Ishikawa (cell line): ENCODE data around the gene POU2F1.

Source experiments
- CEBPB ChIP-seq: IDR thresholded peaks from 2 replicates; pipeline ENCODE4 v1.6.1; 2012
- CREB1 ChIP-seq: IDR thresholded peaks from 2 replicates; pipeline ENCODE4 v1.6.1; 2012; ENCODE audit warnings: low read depth
- EGR1 ChIP-seq: IDR thresholded peaks from 2 replicates; pipeline ENCODE4 v1.6.1; 2012
- EP300 ChIP-seq: IDR thresholded peaks from 2 replicates; pipeline ENCODE4 v1.6.1; 2012; ENCODE audit warnings: borderline replicate concordance
- FOXM1 ChIP-seq: IDR thresholded peaks from 2 replicates; pipeline ENCODE4 v1.6.1; 2012; ENCODE audit warnings: low read depth, borderline replicate concordance
- MAX ChIP-seq: IDR thresholded peaks from 2 replicates; pipeline ENCODE4 v1.6.1; 2012
- NFIC ChIP-seq: IDR thresholded peaks from 2 replicates; pipeline ENCODE4 v1.6.1; 2012
- RAD21 ChIP-seq: IDR thresholded peaks from 2 replicates; pipeline ENCODE4 v1.6.1; 2012; ENCODE audit warnings: low read depth
- TAF1 ChIP-seq: IDR thresholded peaks from 2 replicates; pipeline ENCODE4 v1.6.1; 2012; ENCODE audit warnings: low read depth, mild to moderate bottlenecking
- TCF12 ChIP-seq: IDR thresholded peaks from 2 replicates; pipeline ENCODE4 v1.6.1; 2012; ENCODE audit warnings: low read depth
- TEAD4 ChIP-seq: IDR thresholded peaks from 2 replicates; pipeline ENCODE4 v1.6.1; 2012
- YY1 ChIP-seq: IDR thresholded peaks from 2 replicates; pipeline ENCODE4 v1.6.1; 2012; ENCODE audit warnings: low read depth
- ZBTB7A ChIP-seq: IDR thresholded peaks from 2 replicates; pipeline ENCODE4 v1.6.1; 2012; ENCODE audit warnings: low read depth
- TF ChIP-seq, protein P1 (sequence below): IDR thresholded peaks from 2 replicates; pipeline ENCODE4 v1.6.1; 2012
- TF ChIP-seq, protein P2 (sequence below): IDR thresholded peaks from 2 replicates; pipeline ENCODE4 v1.6.1; 2012; ENCODE audit warnings: low read depth, mild to moderate bottlenecking

Gene POU2F1

GRCh38 chr1:167432780-167433179 is 212.1 kb downstream of the POU2F1 start:
- no peak for TF ChIP-seq ZBTB7A
- no peak for TF ChIP-seq FOXM1
- TF ChIP-seq, protein P1, sequence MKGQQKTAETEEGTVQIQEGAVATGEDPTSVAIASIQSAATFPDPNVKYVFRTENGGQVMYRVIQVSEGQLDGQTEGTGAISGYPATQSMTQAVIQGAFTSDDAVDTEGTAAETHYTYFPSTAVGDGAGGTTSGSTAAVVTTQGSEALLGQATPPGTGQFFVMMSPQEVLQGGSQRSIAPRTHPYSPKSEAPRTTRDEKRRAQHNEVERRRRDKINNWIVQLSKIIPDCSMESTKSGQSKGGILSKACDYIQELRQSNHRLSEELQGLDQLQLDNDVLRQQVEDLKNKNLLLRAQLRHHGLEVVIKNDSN, result no peak
- no peak for TF ChIP-seq MAX
- no peak for TF ChIP-seq NFIC
- TF ChIP-seq EP300, result no peak
- no peak for TF ChIP-seq TAF1
- TF ChIP-seq YY1, result no peak
- TF ChIP-seq CEBPB, result no peak
- no peak for TF ChIP-seq CREB1
- no peak for TF ChIP-seq RAD21
- TF ChIP-seq, protein P2, sequence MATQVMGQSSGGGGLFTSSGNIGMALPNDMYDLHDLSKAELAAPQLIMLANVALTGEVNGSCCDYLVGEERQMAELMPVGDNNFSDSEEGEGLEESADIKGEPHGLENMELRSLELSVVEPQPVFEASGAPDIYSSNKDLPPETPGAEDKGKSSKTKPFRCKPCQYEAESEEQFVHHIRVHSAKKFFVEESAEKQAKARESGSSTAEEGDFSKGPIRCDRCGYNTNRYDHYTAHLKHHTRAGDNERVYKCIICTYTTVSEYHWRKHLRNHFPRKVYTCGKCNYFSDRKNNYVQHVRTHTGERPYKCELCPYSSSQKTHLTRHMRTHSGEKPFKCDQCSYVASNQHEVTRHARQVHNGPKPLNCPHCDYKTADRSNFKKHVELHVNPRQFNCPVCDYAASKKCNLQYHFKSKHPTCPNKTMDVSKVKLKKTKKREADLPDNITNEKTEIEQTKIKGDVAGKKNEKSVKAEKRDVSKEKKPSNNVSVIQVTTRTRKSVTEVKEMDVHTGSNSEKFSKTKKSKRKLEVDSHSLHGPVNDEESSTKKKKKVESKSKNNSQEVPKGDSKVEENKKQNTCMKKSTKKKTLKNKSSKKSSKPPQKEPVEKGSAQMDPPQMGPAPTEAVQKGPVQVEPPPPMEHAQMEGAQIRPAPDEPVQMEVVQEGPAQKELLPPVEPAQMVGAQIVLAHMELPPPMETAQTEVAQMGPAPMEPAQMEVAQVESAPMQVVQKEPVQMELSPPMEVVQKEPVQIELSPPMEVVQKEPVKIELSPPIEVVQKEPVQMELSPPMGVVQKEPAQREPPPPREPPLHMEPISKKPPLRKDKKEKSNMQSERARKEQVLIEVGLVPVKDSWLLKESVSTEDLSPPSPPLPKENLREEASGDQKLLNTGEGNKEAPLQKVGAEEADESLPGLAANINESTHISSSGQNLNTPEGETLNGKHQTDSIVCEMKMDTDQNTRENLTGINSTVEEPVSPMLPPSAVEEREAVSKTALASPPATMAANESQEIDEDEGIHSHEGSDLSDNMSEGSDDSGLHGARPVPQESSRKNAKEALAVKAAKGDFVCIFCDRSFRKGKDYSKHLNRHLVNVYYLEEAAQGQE, result no peak
- TF ChIP-seq TEAD4, result no peak
- no peak for TF ChIP-seq TCF12

- TF ChIP-seq TAF1, result no peak
- TF ChIP-seq MAX, result no peak
- TF ChIP-seq, protein P2, result no peak
- no peak for TF ChIP-seq FOXM1
- TF ChIP-seq EP300, result no peak
- no peak for TF ChIP-seq CEBPB
- TF ChIP-seq, protein P1, result no peak
- no peak for TF ChIP-seq RAD21
Observed at GRCh38 chr1:167433884-167434283, 213.2 kb downstream of the POU2F1 start.

- TF ChIP-seq CREB1, result no peak
- no peak for TF ChIP-seq EP300
- no peak for TF ChIP-seq YY1
- TF ChIP-seq, protein P2, result no peak
Observed at GRCh38 chr1:167434306-167434705, 213.6 kb downstream of the POU2F1 start.

DNA sequence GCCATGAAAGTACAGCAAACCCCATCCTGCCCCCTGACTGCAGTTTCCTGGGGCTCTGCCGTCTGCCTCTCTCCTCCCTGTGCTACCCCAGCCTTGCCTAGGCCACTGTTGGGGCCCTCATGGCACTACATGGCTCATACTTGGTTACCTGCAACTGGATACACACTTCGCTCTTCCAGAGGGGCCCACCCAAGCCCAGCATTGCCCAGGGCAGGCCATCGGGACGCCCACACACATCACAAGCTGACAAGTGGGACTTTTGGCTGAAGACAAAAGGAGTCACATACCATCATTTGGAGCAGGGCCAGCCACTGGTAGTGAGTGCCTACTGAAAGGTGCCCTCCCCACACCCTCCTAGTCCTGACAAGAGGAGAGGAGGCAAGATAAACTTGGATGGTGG is 214.8 kb downstream of the POU2F1 start:
- TF ChIP-seq TCF12 (no peak), MAX (no peak), YY1 (no peak), TEAD4 (no peak), TAF1 (no peak), EP300 (no peak), CEBPB (no peak), ZBTB7A (no peak), CREB1 (no peak), RAD21 (no peak), EGR1 (no peak), FOXM1 (no peak), NFIC (no peak)
- TF ChIP-seq, protein P2, result no peak
- TF ChIP-seq, protein P1, result no peak
